H9 (cell line): ENCODE results near the gene KDM4C. TPM values are rescaled to one million over a fixed set of nuclear protein-coding genes. Genes with fewer than 3 reads are reported as not detected.

Experiments used
- DNase-seq: peaks from one replicate; pipeline ENCODE4 v3.0.0-alpha.2; 2017
- H2AFZ ChIP-seq: one replicate; pipeline ENCODE4 v1.6.1; 2013; ENCODE audit warnings: mild to moderate bottlenecking, low read length, control low read depth, moderate library complexity
- H2AK5ac ChIP-seq: 2 replicates; pipeline ENCODE4 v1.6.1; 2013; ENCODE audit warnings: low read length, control low read depth, mixed read lengths; ENCODE audit not compliant: insufficient read length
- H2BK120ac ChIP-seq: one replicate; pipeline ENCODE4 v1.6.1; 2013; ENCODE audit warnings: low read depth, mild to moderate bottlenecking, low read length, control low read depth, inconsistent platforms; ENCODE audit not compliant: poor library complexity, severe bottlenecking
- H2BK12ac ChIP-seq: 2 replicates; pipeline ENCODE4 v1.6.1; 2013; ENCODE audit warnings: low read length, control low read depth, mixed read lengths, low read depth; ENCODE audit not compliant: insufficient read length
- H2BK15ac ChIP-seq: 2 replicates; pipeline ENCODE4 v1.6.1; 2013; ENCODE audit warnings: low read depth, low read length, control low read depth
- H2BK20ac ChIP-seq: one replicate; pipeline ENCODE4 v1.6.1; 2013; ENCODE audit warnings: low read depth, mild to moderate bottlenecking, low read length, control low read depth, inconsistent platforms; ENCODE audit not compliant: poor library complexity, severe bottlenecking
- H2BK5ac ChIP-seq: 2 replicates; pipeline ENCODE4 v1.6.1; 2013; ENCODE audit warnings: low read length, control low read depth, mixed read lengths; ENCODE audit not compliant: insufficient read length
- H3K14ac ChIP-seq: 2 replicates; pipeline ENCODE4 v1.6.1; 2013; ENCODE audit warnings: low read length, control low read depth; ENCODE audit not compliant: insufficient read depth
- H3K18ac ChIP-seq: 2 replicates; pipeline ENCODE4 v1.6.1; 2013; ENCODE audit warnings: low read depth, mild to moderate bottlenecking, mixed read lengths, low read length, control low read depth; ENCODE audit not compliant: insufficient read length
- H3K23ac ChIP-seq: 2 replicates; pipeline ENCODE4 v1.6.1; 2013; ENCODE audit warnings: low read length, control low read depth, mixed read lengths, low read depth; ENCODE audit not compliant: insufficient read length
- H3K23me2 ChIP-seq: 2 replicates; pipeline ENCODE4 v1.6.1; 2013; ENCODE audit warnings: low read depth, mild to moderate bottlenecking, mixed read lengths, low read length, control low read depth; ENCODE audit not compliant: insufficient read length, poor library complexity, severe bottlenecking
- H3K27ac ChIP-seq: 2 replicates; pipeline ENCODE4 v1.5.1; 2013; ENCODE audit warnings: low read length, control low read depth, mixed read lengths, low read depth; ENCODE audit not compliant: insufficient read length
- H3K27me3 ChIP-seq: 2 replicates; pipeline ENCODE4 v1.6.1; 2013; ENCODE audit warnings: low read length, control low read depth, inconsistent platforms; ENCODE audit not compliant: insufficient read depth
- H3K4ac ChIP-seq: 2 replicates; pipeline ENCODE4 v1.6.1; 2013; ENCODE audit warnings: low read depth, mild to moderate bottlenecking, control low read depth, inconsistent platforms, low read length, moderate library complexity
- H3K4me1 ChIP-seq: 2 replicates; pipeline ENCODE4 v1.6.1; 2013; ENCODE audit warnings: low read length, control low read depth, inconsistent platforms; ENCODE audit not compliant: insufficient read depth
- H3K4me2 ChIP-seq: 2 replicates; pipeline ENCODE4 v1.6.1; 2013; ENCODE audit warnings: low read length, control low read depth, mixed read lengths; ENCODE audit not compliant: insufficient read length, insufficient read depth
- H3K56ac ChIP-seq: 2 replicates; pipeline ENCODE4 v1.6.1; 2013; ENCODE audit warnings: low read depth, mild to moderate bottlenecking, mixed read lengths, low read length, control low read depth; ENCODE audit not compliant: insufficient read length
- H3K79me1 ChIP-seq: 2 replicates; pipeline ENCODE4 v1.6.1; 2013; ENCODE audit warnings: low read depth, mild to moderate bottlenecking, moderate library complexity, low read length, control low read depth, inconsistent platforms; ENCODE audit not compliant: insufficient read depth, poor library complexity, severe bottlenecking
- H3K79me2 ChIP-seq: 2 replicates; pipeline ENCODE4 v1.6.1; 2013; ENCODE audit warnings: low read length, control low read depth, inconsistent platforms; ENCODE audit not compliant: insufficient read depth
- H3K9ac ChIP-seq: 2 replicates; pipeline ENCODE4 v1.6.1; 2013; ENCODE audit warnings: low read length, control low read depth, mixed read lengths; ENCODE audit not compliant: insufficient read length; ENCODE audit errors: extremely low read depth
- H3K9me3 ChIP-seq: one replicate; pipeline ENCODE4 v1.6.1; 2013; ENCODE audit warnings: low read depth, low read length, inconsistent platforms; ENCODE audit not compliant: control insufficient read depth
- H3T11ph ChIP-seq: one replicate; pipeline ENCODE4 v1.6.1; 2013; ENCODE audit warnings: mild to moderate bottlenecking, low read length, control low read depth, inconsistent platforms
- H4K20me1 ChIP-seq: one replicate; pipeline ENCODE4 v1.6.1; 2013; ENCODE audit not compliant: control insufficient read depth, insufficient read length, insufficient read depth
- H4K5ac ChIP-seq: 2 replicates; pipeline ENCODE4 v1.6.1; 2013; ENCODE audit warnings: low read depth, mild to moderate bottlenecking, mixed read lengths, low read length, control low read depth; ENCODE audit not compliant: insufficient read length
- H4K8ac ChIP-seq: replicated peaks from 2 replicates; pipeline ENCODE4 v1.6.1; 2013; ENCODE audit warnings: low read length, control low read depth, mixed read lengths, low read depth; ENCODE audit not compliant: insufficient read length
- H4K91ac ChIP-seq: 2 replicates; pipeline ENCODE4 v1.6.1; 2013; ENCODE audit warnings: low read depth, mild to moderate bottlenecking, moderate library complexity, mixed read lengths, low read length, control low read depth; ENCODE audit not compliant: insufficient read length
- H3K27ac Mint-ChIP-seq, 3 experiments: 2 replicates in 2 of 3; 3 replicates in 1 of 3; pipeline ENCODE4 v1.8.0; 2020 to 2021; ENCODE audit warnings: mixed read lengths in 3 of 3, mild to moderate bottlenecking in 1 of 3, moderate library complexity in 1 of 3
- H3K27me3 Mint-ChIP-seq: 2 replicates; pipeline ENCODE4 v1.8.0; 2021; ENCODE audit warnings: low read depth, mild to moderate bottlenecking, moderate library complexity, mixed read lengths
- H3K36me3 Mint-ChIP-seq, 3 experiments: 2 replicates in 2 of 3; 3 replicates in 1 of 3; pipeline ENCODE4 v1.8.0; 2020 to 2021; ENCODE audit warnings: low read depth in 3 of 3, mixed read lengths in 3 of 3; ENCODE audit not compliant: insufficient read depth in 1 of 3
- H3K4me1 Mint-ChIP-seq, 2 experiments: 2 replicates each; pipeline ENCODE4 v1.8.0; 2020; ENCODE audit warnings: mixed read lengths in 2 of 2
- H3K4me3 Mint-ChIP-seq, 2 experiments: 2 replicates in 1 of 2; 3 replicates in 1 of 2; pipeline ENCODE4 v1.8.0; 2020 to 2021; ENCODE audit warnings: mild to moderate bottlenecking in 2 of 2, mixed read lengths in 2 of 2, moderate library complexity in 1 of 2
- H3K9me3 Mint-ChIP-seq, 2 experiments: 2 replicates in 1 of 2; 3 replicates in 1 of 2; pipeline ENCODE4 v1.8.0; 2020; ENCODE audit warnings: mild to moderate bottlenecking in 2 of 2, mixed read lengths in 2 of 2, moderate library complexity in 1 of 2
- CTCF ChIP-seq: fragments of 200-600 bp; sonication (generic); conservative IDR thresholded peaks from 3 replicates; pipeline ENCODE4 v1.8.0; 2021; ENCODE audit warnings: antibody characterized with exemption, mild to moderate bottlenecking
- WGBS: extraction: QIAGEN DNeasy Blood & Tissue Kit; methylation state at CpG from one replicate; pipeline ENCODE4 v1.1.7; 2013; ENCODE audit warnings: missing lambda C conversion rate, low lambda C conversion rate, mixed read lengths; ENCODE audit not compliant: insufficient read length; ENCODE audit errors: extremely low coverage; 5-methylcytosine and 5-hydroxymethylcytosine counted together
- total RNA-seq: library from RNA; stranded (reverse); gene quantifications from 2 replicates; pipeline ENCODE4 v1.2.1, GENCODE V29; 2021

KDM4C gene
- total RNA-seq, 1 experiment from 2014 or later, result 24.0 TPM

GRCh38 chr9:6765396-6765795 is 7.6 kb downstream of the KDM4C start:
- Histone ChIP-seq H2AK5ac (no peak overlapping the region), H3K23me2 (no peaks in the 10 kb centered on the region), H2BK12ac (no peak overlapping the region), H2AFZ (no peak overlapping the region), H3K27ac (peak overlapping the region; percentile 35), H4K20me1 (no peaks in the 10 kb centered on the region), H3K4ac (no peak overlapping the region), H3K18ac (no peak overlapping the region), H4K91ac (no peak overlapping the region), H3T11ph (no peak overlapping the region), H3K4me2 (peak overlapping the region; percentile 21), H3K79me2 (peaks cover 18% of the 10 kb centered on the region; the same call in 1 of the 2 replicates), H3K9me3 (no peaks in the 10 kb centered on the region), H3K27me3 (no peaks in the 10 kb centered on the region), H4K8ac (no peak overlapping the region), H2BK5ac (no peak overlapping the region), H3K14ac (no peak overlapping the region), H3K79me1 (no peaks in the 10 kb centered on the region), H3K56ac (no peak overlapping the region), H2BK120ac (no peak overlapping the region), H4K5ac (no peak overlapping the region), H3K4me1 (peaks cover 10% of the 10 kb centered on the region), H2BK20ac (no peak overlapping the region), H2BK15ac (no peak overlapping the region), H3K9ac (no peak overlapping the region), H3K23ac (no peak overlapping the region)
- Mint-ChIP-seq H3K4me3 (peak overlapping the region; percentile 24 to 33; a peak in 2 of 5 replicates), H3K27me3 (no peaks in the 10 kb centered on the region), H3K9me3 (peaks cover 0 to 5% of the 10 kb centered on the region in 2 experiments; a peak in 1 of 5 replicates), H3K4me1 (peaks cover 55 to 61% of the 10 kb centered on the region in 2 experiments), H3K36me3 (peaks cover 0 to 7% (median 4%) of the 10 kb centered on the region in 3 experiments; a peak in 4 of 7 replicates), H3K27ac (peak overlapping the region; percentile 63 to 77 (median 69))
- no peak for TF ChIP-seq CTCF
- no CpG with 5 or more reads among the region's 3 CpGs for WGBS
- DNase-seq, result no peak
